Fibroblast of skin of back (primary cell): ENCODE measurements around the gene ABCC3.
A peak's percentile ranks its signal among the peaks of the same experiment; 100 is the strongest.

ENCODE experiments used
- DNase-seq: peaks from one replicate; pipeline ENCODE4 v3.0.0-alpha.2; 2013

The ABCC3 gene

GRCh38 chr17:50629902-50630301 is 4.8 kb upstream of the ABCC3 start:
- DNase-seq = no peak

GRCh38 chr17:50630524-50631194 is 4.0 kb upstream of the ABCC3 start:
- DNase-seq = no peak

GRCh38 chr17:50631195-50631907 is 3.3 kb upstream of the ABCC3 start:
- DNase-seq = no peak

- no peak for DNase-seq
Measured at GRCh38 chr17:50631908-50632571, 2.6 kb upstream of the ABCC3 start.

GRCh38 chr17:50632637-50633036 is 2.0 kb upstream of the ABCC3 start:
- no peak for DNase-seq

GRCh38 chr17:50633683-50634082 is 998 bp upstream of the ABCC3 start:
- DNase-seq = no peak

GRCh38 chr17:50634915-50635731 is 442 bp downstream of the ABCC3 start:
- no peak for DNase-seq

- DNase-seq = no peak
Measured at GRCh38 chr17:50635732-50635981, 976 bp downstream of the ABCC3 start.

- DNase-seq = no peak
Measured at GRCh38 chr17:50635982-50636803, 1.5 kb downstream of the ABCC3 start.

- no peak for DNase-seq
Measured at GRCh38 chr17:50636804-50637195, 2.1 kb downstream of the ABCC3 start.

- DNase-seq = no peak
Measured at GRCh38 chr17:50637829-50638605, 3.3 kb downstream of the ABCC3 start.

- DNase-seq = peak; percentile 83
Measured at GRCh38 chr17:50638606-50638965, 3.9 kb downstream of the ABCC3 start.

- peak; percentile 98 for DNase-seq
Measured at GRCh38 chr17:50638966-50639713, 4.5 kb downstream of the ABCC3 start.

- DNase-seq = peak; percentile 45
Measured at GRCh38 chr17:50640686-50641351, 6.1 kb downstream of the ABCC3 start.

GRCh38 chr17:50641357-50641756 is 6.7 kb downstream of the ABCC3 start:
- no peak for DNase-seq

GRCh38 chr17:50642071-50642721 is 7.5 kb downstream of the ABCC3 start:
- no peak for DNase-seq

GRCh38 chr17:50642722-50643656 is 8.3 kb downstream of the ABCC3 start:
- no peak for DNase-seq
